ENCODE results near the gene AGPAT3.

Gene AGPAT3

DNA sequence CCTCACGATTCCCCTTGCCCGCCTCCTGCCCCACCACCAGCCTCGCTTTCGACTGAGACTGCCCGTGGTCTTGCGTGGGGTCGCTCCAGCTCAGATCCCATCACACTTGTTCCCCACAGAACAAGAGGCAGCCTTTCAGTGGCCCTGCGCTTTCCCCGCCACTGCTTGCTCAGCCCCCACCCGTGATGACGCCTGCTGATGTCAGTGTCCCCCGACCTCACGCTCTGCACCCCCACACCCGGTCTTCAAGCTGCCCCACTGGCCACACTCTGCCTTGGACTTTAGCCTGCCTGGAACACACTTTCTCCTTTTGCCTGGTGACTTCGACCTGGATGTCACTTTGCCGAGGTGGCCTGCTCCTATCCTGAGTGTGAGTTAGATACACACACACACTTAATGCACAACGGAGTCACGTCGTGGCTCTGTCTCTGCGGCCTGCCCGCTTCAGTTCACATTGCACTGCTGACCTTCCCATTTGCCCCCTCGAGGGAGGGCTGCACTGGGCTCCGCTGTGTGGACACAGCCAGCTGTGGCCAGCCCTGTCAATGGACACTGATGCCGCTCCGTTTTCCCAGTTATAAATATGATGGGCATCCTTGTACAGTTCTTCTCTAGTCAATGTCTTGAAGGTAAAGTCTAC lies 13.0 kb downstream of the AGPAT3 start:
- TF ChIP-seq POLR2A (IDR thresholded peaks at IDR 0.05; ENCODE audit: low read length) = no peak
- DNase-seq = no peak

DNA sequence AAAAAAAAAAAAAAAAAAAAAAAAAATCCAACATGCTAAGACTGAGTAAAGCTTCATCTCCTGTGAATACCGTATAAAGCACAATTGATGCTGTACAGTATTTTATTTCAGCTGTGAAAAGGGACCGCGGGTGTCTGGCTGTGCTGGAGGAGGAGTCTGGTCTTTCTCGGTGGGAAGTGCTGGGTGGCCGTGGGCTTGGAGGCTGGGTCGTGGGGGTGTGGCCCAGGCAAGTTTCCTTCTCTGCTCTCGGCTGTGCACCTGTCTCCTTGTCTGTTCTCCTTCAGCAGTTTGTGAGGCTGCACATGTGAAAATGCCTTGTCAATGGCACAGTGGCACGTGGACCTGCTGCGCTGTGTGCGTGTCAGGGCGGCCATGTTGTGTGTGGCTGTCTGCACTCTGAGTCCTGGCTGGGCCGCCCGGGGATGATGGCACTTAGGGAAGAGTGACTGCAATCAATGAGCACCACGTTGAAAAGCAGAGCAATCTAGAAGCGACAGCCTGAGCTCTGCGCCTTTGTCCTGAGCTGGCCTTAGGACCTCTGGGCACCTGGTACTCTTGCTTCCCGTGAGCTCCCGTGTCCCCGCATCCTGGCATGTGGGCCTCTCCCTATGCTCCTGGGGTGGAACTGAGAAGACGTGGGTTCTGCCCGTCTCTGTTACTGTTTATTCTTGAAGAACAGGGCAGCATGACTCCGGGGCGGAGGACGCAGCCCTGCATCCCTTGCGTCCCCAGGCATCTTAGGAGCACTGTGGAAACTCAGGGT lies 14.5 kb downstream of the AGPAT3 start:
- DNase-seq = peak in 1 of 2 experiments; percentile 17
- no peak for TF ChIP-seq POLR2A (IDR thresholded peaks at IDR 0.05; ENCODE audit: low read length)
- TF ChIP-seq GATA1 (IDR thresholded peaks at IDR 0.05; ENCODE audit: low read depth, low read length) = no peak

DNA sequence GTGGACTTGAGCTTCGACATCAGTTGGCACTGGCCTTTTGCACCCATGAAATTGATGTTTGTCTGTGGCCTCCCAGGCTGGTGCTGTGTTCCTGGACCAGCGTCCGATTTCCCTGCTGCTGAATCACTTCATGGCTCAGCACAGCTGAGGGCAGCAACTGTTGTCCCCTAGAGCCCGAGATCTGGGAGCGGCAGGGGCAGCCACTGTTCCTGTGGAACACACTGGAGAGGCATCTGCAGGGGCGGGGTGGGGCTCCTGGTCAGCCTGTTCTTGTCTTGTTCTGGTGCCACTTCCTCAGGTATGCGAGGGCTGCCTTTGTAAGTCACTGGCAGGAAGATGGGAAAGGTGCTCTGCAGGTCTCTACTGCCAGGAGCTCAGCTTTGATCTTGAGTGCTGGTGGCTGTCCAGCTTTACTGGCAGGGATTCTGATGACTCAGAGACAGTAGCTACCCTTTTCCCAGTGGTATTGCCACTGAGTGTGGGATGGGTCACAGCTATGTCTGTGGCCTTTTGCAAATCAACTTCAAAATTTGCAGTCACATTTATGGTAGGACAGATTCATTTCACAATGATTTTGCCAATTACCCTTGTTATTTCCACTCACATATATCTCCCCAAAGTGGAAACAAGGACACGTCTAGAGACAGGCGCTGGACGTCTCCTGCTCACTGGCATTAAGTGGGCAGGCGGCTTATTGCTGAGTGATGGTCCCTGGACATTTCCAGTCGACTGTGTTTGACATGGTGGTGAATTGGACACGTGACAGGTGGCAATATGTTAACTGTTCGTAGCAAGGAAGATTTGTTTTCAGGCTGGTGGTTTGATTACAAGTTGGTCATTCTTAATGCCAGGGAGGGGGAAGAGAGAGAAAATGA lies 15.3 kb downstream of the AGPAT3 start:
- peak; percentile 17 to 43 for DNase-seq

DNA sequence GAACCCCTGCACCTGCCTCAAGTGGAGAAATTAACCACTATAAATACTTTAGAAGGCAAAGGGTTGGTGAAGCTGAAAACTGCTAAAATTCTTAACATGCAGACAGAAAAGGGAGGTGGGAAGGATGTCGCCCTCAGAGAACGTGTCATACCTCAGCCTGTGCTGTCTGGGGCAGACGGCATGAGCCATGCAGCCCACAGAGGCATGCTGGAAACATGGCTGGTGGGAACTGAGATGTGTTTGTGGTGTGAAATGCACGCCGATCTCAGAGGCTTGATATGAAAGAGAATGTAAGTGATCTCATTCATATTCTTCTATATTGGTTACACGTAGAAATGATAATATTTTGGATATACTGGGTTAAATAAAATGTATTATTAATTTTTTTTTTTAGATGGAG lies 16.3 kb downstream of the AGPAT3 start:
- DNase-seq = peak in 1 of 2 experiments; percentile 15
- TF ChIP-seq POLR2A (IDR thresholded peaks at IDR 0.05; ENCODE audit: low read length) = no peak
- no peak for TF ChIP-seq GATA1 (IDR thresholded peaks at IDR 0.05; ENCODE audit: low read depth, low read length)

More for the DNA sequence above, 15.3 kb downstream of the AGPAT3 start:
- TF ChIP-seq GATA1 (IDR thresholded peaks at IDR 0.05; ENCODE audit: low read depth, low read length) (no peak), POLR2A (IDR thresholded peaks at IDR 0.05; ENCODE audit: low read length) (no peak)

DNA sequence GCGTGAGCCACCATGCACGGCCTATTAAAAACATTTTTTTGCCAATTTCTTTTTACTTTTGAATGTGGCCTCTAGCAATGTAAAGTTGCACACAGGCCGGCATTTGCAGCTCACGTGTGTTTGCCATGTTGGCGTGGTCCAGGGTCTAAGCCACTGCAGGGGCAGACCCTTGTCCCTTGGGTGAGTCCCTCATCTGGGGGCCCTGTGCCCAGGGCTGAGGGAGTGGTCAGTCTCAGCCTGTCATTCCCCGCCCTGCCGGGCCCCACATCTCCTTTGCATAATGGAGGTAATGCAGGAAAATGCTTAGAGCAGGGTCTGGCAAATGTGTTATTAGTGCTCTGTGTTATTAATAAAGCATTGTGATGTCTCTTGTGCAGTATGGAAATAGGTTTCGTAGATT lies 16.9 kb downstream of the AGPAT3 start:
- DNase-seq = no peak
- no peak for TF ChIP-seq POLR2A (IDR thresholded peaks at IDR 0.05; ENCODE audit: low read length)
- no peak for TF ChIP-seq GATA1 (IDR thresholded peaks at IDR 0.05; ENCODE audit: low read depth, low read length)

DNA sequence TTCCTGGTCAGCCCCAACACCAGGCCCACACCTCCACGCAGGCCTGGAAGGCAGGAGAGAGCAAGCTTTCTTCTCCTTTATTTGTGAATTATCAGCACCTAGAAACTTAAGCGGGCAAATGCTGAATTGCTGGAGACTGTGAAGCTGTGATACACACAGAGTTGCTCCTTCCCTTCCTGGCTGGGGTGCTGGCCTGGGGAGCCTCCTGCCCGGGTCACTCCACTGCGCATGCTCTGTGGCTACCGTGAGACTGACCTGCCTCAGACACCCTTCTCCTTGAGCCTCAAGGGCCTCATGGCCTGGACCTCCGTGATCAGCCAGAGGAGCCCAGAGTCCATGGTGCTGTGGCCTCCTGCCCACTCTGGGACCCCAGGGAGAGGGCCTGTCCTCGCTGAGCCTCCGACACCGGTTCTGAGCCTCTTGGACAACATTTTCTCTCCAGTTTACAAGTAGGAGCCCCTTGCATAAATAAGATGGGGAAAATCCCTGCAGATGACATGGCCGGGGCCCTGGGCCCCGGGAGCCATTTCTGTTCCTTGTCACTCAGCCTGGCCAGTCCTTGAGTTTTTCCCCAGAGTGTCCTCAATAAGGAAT lies 18.0 kb downstream of the AGPAT3 start:
- TF ChIP-seq GATA1 (IDR thresholded peaks at IDR 0.05; ENCODE audit: low read depth, low read length) (no peak), POLR2A (IDR thresholded peaks at IDR 0.05; ENCODE audit: low read length) (no peak)

DNA sequence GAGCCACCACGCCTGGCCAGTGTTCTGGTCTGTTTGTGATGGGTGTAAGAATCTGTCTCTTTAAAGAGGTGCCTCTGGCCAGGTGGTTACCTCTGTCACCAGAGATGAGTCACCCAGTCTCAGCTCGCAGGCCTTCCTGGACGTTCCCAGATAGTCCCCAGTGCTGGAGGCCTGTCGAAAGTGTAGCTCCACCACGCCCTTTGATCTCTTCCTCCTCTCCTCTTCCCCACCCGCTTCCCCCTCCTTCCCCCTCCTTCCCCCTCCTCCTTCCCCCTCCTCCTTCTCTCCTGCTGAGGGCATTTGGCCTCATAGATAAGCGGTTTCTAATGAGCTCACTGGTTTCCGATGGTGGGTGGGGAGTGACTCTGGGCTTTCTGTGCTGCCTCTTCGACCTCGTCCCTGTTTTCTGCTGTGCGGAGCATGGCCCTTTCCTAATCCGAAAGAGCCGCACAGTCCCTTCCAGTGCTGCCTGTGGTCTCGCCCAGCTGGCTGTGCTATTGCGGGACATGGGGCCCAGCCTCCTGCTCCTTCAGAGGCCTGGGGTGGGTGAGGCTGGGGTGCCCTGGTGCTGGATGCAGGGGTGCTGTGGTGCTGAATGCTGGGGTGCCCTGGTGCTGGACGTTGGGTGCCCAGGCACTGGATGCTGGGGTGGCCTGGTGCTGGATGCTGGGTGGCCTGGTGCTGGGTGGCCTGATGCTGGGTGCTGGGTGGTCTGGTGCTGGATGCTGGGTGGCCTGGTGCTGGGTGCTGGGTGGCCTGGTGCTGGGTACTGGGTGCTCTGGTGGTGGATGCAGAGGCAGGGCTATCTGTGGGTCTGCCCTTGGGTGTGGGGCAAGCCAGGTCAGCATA lies 19.2 kb downstream of the AGPAT3 start:
- peak; percentile 96 to 97 for DNase-seq
- TF ChIP-seq GATA1 (IDR thresholded peaks at IDR 0.05; ENCODE audit: low read depth, low read length) (no peak), POLR2A (IDR thresholded peaks at IDR 0.05; ENCODE audit: low read length) (peak; percentile 64)

More for the DNA sequence above, 18.0 kb downstream of the AGPAT3 start:
- peak in 1 of 2 experiments; percentile 31 for DNase-seq

DNA sequence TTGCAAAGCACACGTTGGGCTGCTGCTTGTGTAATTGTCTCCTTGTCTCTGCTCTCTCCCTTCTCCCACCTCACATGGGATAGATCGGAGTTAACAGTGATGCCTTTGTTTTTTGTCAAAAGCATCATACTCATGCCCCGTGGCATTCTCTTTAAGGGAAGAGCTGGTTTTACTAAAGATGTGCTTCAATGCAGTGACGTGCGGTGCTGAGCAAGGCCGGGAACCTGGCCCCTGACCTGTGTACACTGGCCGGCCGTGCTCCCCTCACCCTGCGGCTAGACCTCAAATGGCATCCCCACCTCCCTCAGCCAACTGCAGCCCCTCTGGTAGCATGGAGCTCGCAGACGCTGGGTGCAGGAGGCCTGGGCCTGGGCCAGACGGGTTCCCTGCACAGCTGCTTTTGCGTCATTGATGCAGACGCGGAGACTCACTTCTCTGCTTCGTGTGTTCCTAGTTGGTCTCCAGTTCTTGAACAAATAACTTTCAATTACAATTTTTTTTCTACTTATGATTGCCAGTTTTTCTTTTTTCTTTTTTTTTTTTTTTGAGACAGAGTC lies 19.9 kb downstream of the AGPAT3 start:
- no peak for TF ChIP-seq GATA1 (IDR thresholded peaks at IDR 0.05; ENCODE audit: low read depth, low read length)
- TF ChIP-seq POLR2A (IDR thresholded peaks at IDR 0.05; ENCODE audit: low read length) = no peak
- peak; percentile 41 to 61 for DNase-seq

DNA sequence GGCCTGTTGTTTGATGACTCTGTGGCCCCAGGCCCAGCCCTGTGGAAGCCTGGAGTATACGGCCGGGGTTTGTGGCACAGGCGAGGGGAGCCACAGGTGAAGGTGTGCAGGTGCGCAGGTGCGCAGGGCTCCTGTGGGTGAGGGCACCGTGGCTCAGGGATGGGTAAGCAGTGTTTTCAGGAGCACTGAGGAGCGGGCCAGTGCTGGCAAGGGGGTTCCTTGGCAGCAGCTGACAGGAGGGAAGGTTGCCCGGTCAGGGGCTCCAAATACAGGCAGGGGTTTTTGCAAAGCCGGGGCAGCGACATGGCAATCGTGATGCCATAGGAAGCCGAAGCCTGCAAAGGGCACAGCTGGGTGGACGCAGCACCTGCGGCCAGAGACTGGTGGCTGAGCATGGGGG lies 20.7 kb downstream of the AGPAT3 start:
- no peak for DNase-seq
- TF ChIP-seq POLR2A (IDR thresholded peaks at IDR 0.05; ENCODE audit: low read length) = no peak
- TF ChIP-seq GATA1 (IDR thresholded peaks at IDR 0.05; ENCODE audit: low read depth, low read length) = no peak

DNA sequence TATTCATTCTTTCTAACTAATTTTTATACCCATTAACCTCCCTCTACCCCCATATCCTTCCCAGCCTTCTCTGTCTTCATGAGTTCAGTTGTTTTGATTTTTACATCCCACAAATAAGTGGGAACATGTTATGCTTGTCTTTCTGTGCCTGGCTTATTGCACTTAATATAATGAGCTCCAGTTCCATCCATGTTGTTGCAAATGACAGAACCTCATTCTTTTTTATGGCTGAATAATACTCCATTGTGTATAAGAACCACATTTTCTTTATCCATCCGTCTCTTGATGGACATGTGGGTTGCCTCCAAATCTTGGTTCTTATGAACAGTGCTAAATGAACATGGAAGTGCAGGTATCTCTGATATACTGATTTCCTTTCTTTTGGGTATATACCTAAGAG lies 21.5 kb downstream of the AGPAT3 start:
- DNase-seq = no peak
- TF ChIP-seq GATA1 (IDR thresholded peaks at IDR 0.05; ENCODE audit: low read depth, low read length) = no peak
- TF ChIP-seq POLR2A (IDR thresholded peaks at IDR 0.05; ENCODE audit: low read length) = no peak

DNA sequence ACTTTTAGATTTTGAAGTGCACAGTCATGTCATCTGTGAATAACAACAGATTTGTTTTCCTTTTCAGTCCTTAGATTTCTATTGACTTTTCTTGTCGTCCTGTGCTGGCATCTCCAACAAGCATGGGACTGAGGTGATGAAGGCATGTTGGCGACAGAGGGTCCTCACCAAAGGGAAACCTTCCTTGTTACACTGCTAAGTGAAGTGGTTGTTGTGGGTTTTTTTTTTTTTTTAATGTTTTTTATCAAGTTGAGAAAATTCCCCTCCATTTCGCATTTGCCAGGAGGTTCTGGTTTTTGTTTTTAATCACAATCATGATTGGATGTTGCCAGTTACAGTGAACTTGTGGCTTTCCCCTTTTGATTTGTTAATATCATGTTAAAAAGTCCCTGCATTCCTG lies 24.0 kb downstream of the AGPAT3 start:
- DNase-seq = no peak
- TF ChIP-seq POLR2A (IDR thresholded peaks at IDR 0.05; ENCODE audit: low read length) (no peak), GATA1 (IDR thresholded peaks at IDR 0.05; ENCODE audit: low read depth, low read length) (no peak)

DNA sequence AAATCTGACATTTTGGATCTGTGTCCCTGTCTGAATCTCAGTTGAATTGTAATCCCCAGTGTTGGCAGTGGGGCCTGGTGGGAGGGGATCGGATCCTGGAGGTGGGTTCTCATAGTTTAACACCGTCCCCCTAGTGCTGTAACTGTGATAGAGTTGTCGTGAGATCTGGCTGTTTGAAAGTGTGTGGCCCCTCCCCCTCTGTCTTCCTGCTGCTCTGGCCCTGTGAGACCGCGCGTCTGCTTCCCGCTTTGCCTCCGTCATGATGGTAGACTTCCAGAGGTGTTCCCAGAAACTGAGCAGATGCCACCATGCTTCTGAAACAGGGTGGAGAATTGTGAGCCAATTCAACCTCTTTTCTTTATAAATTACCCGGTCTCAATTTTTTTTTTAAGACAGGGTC lies 25.0 kb downstream of the AGPAT3 start:
- TF ChIP-seq POLR2A (IDR thresholded peaks at IDR 0.05; ENCODE audit: low read length) (no peak), GATA1 (IDR thresholded peaks at IDR 0.05; ENCODE audit: low read depth, low read length) (no peak)
- no peak for DNase-seq

DNA sequence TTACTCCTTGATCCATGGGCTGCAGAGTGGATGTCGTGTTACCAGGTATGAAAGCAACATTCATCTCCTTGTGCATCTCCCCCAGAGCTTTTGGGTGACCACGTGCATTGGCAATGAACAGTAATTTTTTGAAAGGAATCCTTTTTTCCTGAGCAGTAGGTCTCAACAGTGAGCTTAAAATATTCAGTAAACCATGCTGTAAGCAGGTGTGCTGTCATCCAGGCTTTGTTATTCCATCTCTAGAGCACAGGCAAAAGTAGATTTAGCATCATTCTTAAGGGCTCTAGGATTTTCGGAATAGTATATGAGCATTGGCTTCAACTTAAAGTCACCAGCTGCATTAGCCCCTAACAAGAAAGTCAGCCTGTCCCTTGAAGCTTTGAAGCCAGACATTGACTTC lies 27.3 kb downstream of the AGPAT3 start:
- TF ChIP-seq GATA1 (IDR thresholded peaks at IDR 0.05; ENCODE audit: low read depth, low read length) = no peak
- no peak for TF ChIP-seq POLR2A (IDR thresholded peaks at IDR 0.05; ENCODE audit: low read length)
- DNase-seq = no peak
